ENCODE results near the gene RBPJ. TPM values are rescaled to one million over a fixed set of nuclear protein-coding genes. Genes with fewer than 3 reads are reported as not detected.

The RBPJ gene
- polyA plus RNA-seq, 3 donors, result 75.3 to 177 (median 128) TPM

- Mint-ChIP-seq H3K36me3 (peaks cover 0 to 2% of the 10 kb centered on the region in 2 donors), H3K4me1 (peaks cover 31% of the 10 kb centered on the region), H3K27ac (peak overlapping the region; percentile 93 to 98 (median 96)), H3K27me3 (ENCODE audit: low read depth in 3 of 3) (peaks cover 0 to 4% (median 0%) of the 10 kb centered on the region in 3 donors), H3K9me3 (peaks cover 0 to 3% (median 0%) of the 10 kb centered on the region in 7 donors), H3K4me3 (no peak overlapping the region)
- Histone ChIP-seq H3K27ac (ENCODE audit: low read depth in 1 of 2, low read length in 2 of 2) (peak overlapping the region; percentile 57 to 85), H3K79me2 (ENCODE audit: insufficient read depth, low read length) (no peaks in the 10 kb centered on the region), H3K4me2 (replicated peaks; ENCODE audit: extremely low read depth, low read length, poor library complexity, severe bottlenecking) (no peak overlapping the region), H3K9ac (ENCODE audit: insufficient read depth, low read length, poor library complexity, severe bottlenecking) (no peak overlapping the region), H3K36me3 (replicated peaks in 1 of 2; ENCODE audit: control insufficient read depth in 1 of 2, insufficient read depth in 2 of 2, low read length in 2 of 2) (no peaks in the 10 kb centered on the region), H3K9me3 (replicated peaks in 1 of 2; ENCODE audit: control insufficient read depth in 1 of 2, insufficient read depth in 1 of 2, low read length in 2 of 2) (no peaks in the 10 kb centered on the region), H3K4me1 (ENCODE audit: control insufficient read depth in 1 of 2, insufficient read depth in 2 of 2, low read length in 2 of 2) (peaks cover 24 to 34% of the 10 kb centered on the region in 2 donors), H3K27me3 (ENCODE audit: control insufficient read depth in 2 of 2, insufficient read depth in 2 of 2, low read length in 2 of 2) (no peaks in the 10 kb centered on the region), H4K20me1 (ENCODE audit: insufficient read depth, low read length) (no peaks in the 10 kb centered on the region), H2AFZ (ENCODE audit: insufficient read depth, low read depth, low read length, poor library complexity, severe bottlenecking) (no peak overlapping the region), H3K4me3 (replicated peaks in 1 of 3; ENCODE audit: low read depth in 2 of 3, low read length in 3 of 3) (no peak overlapping the region)
- no peak for DNase-seq
- WGBS (ENCODE audit: insufficient coverage), result no CpG with 5 or more reads among the region's 4 CpGs
- TF ChIP-seq CTCF (IDR thresholded peaks at IDR 0.05), result no peak
- intact Hi-C loops (cut with micrococcal nuclease), result loop anchor here in 1 of 2 donors (2.0 to 5.0 kb wide), 2 partner anchors 14 to 86 kb away; no protein-coding TSS in a partner anchor
Observed at GRCh38 chr4:26303008-26303407, 17.8 kb upstream of the RBPJ start.

GRCh38 chr4:26307037-26307800 is 13.6 kb upstream of the RBPJ start:
- Histone ChIP-seq H4K20me1 (ENCODE audit: insufficient read depth, low read length) (no peaks in the 10 kb centered on the region), H3K4me1 (ENCODE audit: control insufficient read depth in 1 of 2, insufficient read depth in 2 of 2, low read length in 2 of 2) (peaks cover 8 to 9% of the 10 kb centered on the region in 2 donors), H3K27ac (ENCODE audit: low read depth in 1 of 2, low read length in 2 of 2) (no peak overlapping the region), H3K4me2 (replicated peaks; ENCODE audit: extremely low read depth, low read length, poor library complexity, severe bottlenecking) (no peak overlapping the region), H3K79me2 (ENCODE audit: insufficient read depth, low read length) (no peaks in the 10 kb centered on the region), H3K36me3 (replicated peaks in 1 of 2; ENCODE audit: control insufficient read depth in 1 of 2, insufficient read depth in 2 of 2, low read length in 2 of 2) (no peaks in the 10 kb centered on the region), H3K4me3 (replicated peaks in 1 of 3; ENCODE audit: low read depth in 2 of 3, low read length in 3 of 3) (no peak overlapping the region), H3K27me3 (ENCODE audit: control insufficient read depth in 2 of 2, insufficient read depth in 2 of 2, low read length in 2 of 2) (no peaks in the 10 kb centered on the region), H3K9me3 (replicated peaks in 1 of 2; ENCODE audit: control insufficient read depth in 1 of 2, insufficient read depth in 1 of 2, low read length in 2 of 2) (no peaks in the 10 kb centered on the region), H3K9ac (ENCODE audit: insufficient read depth, low read length, poor library complexity, severe bottlenecking) (no peak overlapping the region), H2AFZ (ENCODE audit: insufficient read depth, low read depth, low read length, poor library complexity, severe bottlenecking) (no peak overlapping the region)
- no peak for DNase-seq
- Mint-ChIP-seq H3K36me3 (no peaks in the 10 kb centered on the region), H3K4me1 (peaks cover 10% of the 10 kb centered on the region), H3K27ac (no peak overlapping the region), H3K27me3 (ENCODE audit: low read depth in 3 of 3) (peaks cover 0 to 1% (median 0%) of the 10 kb centered on the region in 3 donors), H3K4me3 (no peak overlapping the region), H3K9me3 (peaks cover 0 to 3% (median 0%) of the 10 kb centered on the region in 7 donors)
- 100% methylated on average over 1 of the region's 6 CpGs for WGBS (ENCODE audit: insufficient coverage)
- TF ChIP-seq CTCF (IDR thresholded peaks at IDR 0.05), result no peak
- intact Hi-C loops (cut with micrococcal nuclease), result no loop called here
